Measurements from ENCODE around the gene RAB11FIP5. TPM values are rescaled to one million over a fixed set of nuclear protein-coding genes. Genes with fewer than 3 reads are reported as not detected.
A peak's percentile ranks its signal among the peaks of the same experiment; 100 is the strongest.

The RAB11FIP5 gene
- total and polyA plus RNA-seq, 9 of the 15 experiments (the other 6 are each of a cell fraction or from before 2014, with no cell fraction given), result 1.7 to 14.4 (median 6.4) TPM

- no peak for TF ChIP-seq ZNF699 (CRISPR knock-in tag; IDR thresholded peaks at IDR 0.05; ENCODE audit: insufficient replicate concordance)
- TF ChIP-seq THRA (IDR thresholded peaks at IDR 0.05), result no peak
- TF ChIP-seq CREBBP (IDR thresholded peaks at IDR 0.05; ENCODE audit: low read depth, low read length), result no peak
- TF ChIP-seq TEAD1 (CRISPR knock-in tag; IDR thresholded peaks at IDR 0.05), result no peak
- TF ChIP-seq MED1 (CRISPR knock-in tag; IDR thresholded peaks at IDR 0.05; ENCODE audit: borderline replicate concordance), result no peak
- TF ChIP-seq HMBOX1 (IDR thresholded peaks at IDR 0.05), result no peak
- TF ChIP-seq ARID2 (IDR thresholded peaks at IDR 0.05), result 0 out of 2 replicates have a peak, but pooled peaks have one; percentile 53
- no peak for TF ChIP-seq ELK3 (CRISPR knock-in tag; IDR thresholded peaks at IDR 0.05)
- TF ChIP-seq YBX1 (IDR thresholded peaks at IDR 0.05), result no peak
- TF ChIP-seq CHCHD3 (CRISPR knock-in tag; IDR thresholded peaks at IDR 0.05), result no peak
- no peak for TF ChIP-seq HDAC6 (IDR thresholded peaks at IDR 0.05; ENCODE audit: low read depth, low read length)
- no peak for TF ChIP-seq ZNF277 (CRISPR knock-in tag; IDR thresholded peaks at IDR 0.05; ENCODE audit: borderline replicate concordance)
- TF ChIP-seq ZNF707 (CRISPR knock-in tag; conservative IDR thresholded peaks at IDR 0.05), result no peak
- no peak for TF ChIP-seq CBX1 (IDR thresholded peaks at IDR 0.05; ENCODE audit: low read depth)
- no peak for TF ChIP-seq PTBP1 (IDR thresholded peaks at IDR 0.05; ENCODE audit: low read depth, low read length)
- TF ChIP-seq BCL6 (CRISPR knock-in tag; IDR thresholded peaks at IDR 0.05), result no peak
- 0 out of 2 replicates have a peak, but pooled peaks have one; percentile 53 for TF ChIP-seq XRCC5 (IDR thresholded peaks at IDR 0.05; ENCODE audit: low read depth, low read length)
- no peak for TF ChIP-seq SRF (CRISPR knock-in tag; IDR thresholded peaks at IDR 0.05)
- TF ChIP-seq EP400 (IDR thresholded peaks at IDR 0.05), result no peak
- no peak for TF ChIP-seq SNRNP70 (optimal IDR thresholded peaks at IDR 0.05; ENCODE audit: low read depth, low read length)
- no peak for TF ChIP-seq ZBTB5 (IDR thresholded peaks at IDR 0.05)
- no peak for TF ChIP-seq ZNF3 (CRISPR knock-in tag; IDR thresholded peaks at IDR 0.05)
- no peak for TF ChIP-seq POU5F1 (IDR thresholded peaks at IDR 0.05; ENCODE audit: borderline replicate concordance, low read depth, low read length, partially characterized antibody)
Measured at GRCh38 chr2:73156539-73157124, 43.9 kb upstream of the RAB11FIP5 start (continued).
